Measurements from ENCODE around the gene CHCHD4.

CHCHD4 gene

GRCh38 chr3:14138109-14138877 lies 13.6 kb upstream of the CHCHD4 start:
- DNase-seq (ENCODE audit: low spot score): no peak
- no peak for TF ChIP-seq CTCF (IDR thresholded peaks at IDR 0.05; ENCODE audit: extremely low read depth, insufficient read depth, missing control alignments)
- in situ Hi-C loops (cut with MboI; ENCODE audit: low pct_unique_long_range_greater_than_20kb, low sequenced_read_pairs, unreplicated experiment): no loop called here

GRCh38 chr3:14137445-14137844 lies 12.8 kb upstream of the CHCHD4 start:
- in situ Hi-C loops (cut with MboI; ENCODE audit: low pct_unique_long_range_greater_than_20kb, low sequenced_read_pairs, unreplicated experiment): no loop called here
- DNase-seq (ENCODE audit: low spot score): no peak
- TF ChIP-seq CTCF (IDR thresholded peaks at IDR 0.05; ENCODE audit: extremely low read depth, insufficient read depth, missing control alignments): no peak

GRCh38 chr3:14137004-14137403 lies 12.3 kb upstream of the CHCHD4 start:
- TF ChIP-seq CTCF (IDR thresholded peaks at IDR 0.05; ENCODE audit: extremely low read depth, insufficient read depth, missing control alignments): no peak
- in situ Hi-C loops (cut with MboI; ENCODE audit: low pct_unique_long_range_greater_than_20kb, low sequenced_read_pairs, unreplicated experiment): no loop called here
- DNase-seq (ENCODE audit: low spot score): no peak

DNA sequence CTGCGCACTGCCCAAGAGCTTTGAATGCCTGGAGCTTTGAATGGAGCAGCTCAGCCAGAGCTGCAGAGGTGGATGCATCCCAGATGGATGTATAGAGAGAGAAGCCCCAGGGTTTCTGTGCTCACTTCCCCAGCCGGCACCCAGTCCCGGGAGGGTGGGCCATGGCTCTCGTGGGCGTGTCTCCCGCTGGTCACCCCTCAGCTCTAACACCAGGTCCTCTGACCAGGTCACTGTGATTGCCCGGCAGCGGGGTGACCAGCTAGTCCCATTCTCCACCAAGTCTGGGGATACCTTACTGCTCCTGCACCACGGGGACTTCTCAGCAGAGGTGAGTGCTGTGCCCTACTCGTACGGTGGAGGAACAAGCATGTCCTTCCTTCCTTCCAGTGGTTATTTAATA lies 10.9 kb upstream of the CHCHD4 start:
- DNase-seq (ENCODE audit: low spot score): no peak
- no peak for TF ChIP-seq CTCF (IDR thresholded peaks at IDR 0.05; ENCODE audit: extremely low read depth, insufficient read depth, missing control alignments)
- in situ Hi-C loops (cut with MboI; ENCODE audit: low pct_unique_long_range_greater_than_20kb, low sequenced_read_pairs, unreplicated experiment): no loop called here

DNA sequence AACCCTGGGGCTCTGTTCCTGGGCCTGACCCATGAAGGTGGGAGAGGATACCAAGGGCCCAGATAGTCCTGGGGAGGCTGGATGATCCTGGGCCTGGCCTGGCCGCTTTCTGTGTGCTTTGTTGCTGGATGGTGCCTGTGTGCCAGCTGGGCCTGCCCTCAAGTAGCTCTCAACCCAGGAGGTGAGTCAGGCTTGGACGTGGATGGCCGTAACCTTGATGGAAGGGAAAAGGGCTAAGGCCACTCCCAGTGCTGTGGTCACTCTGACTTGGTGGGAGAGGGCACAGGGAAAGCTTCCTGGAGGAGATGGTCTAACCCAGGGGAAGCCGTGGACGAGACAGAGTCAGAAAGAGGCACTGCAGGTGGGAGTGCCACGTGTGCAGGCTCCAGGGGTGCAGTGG lies 9.6 kb upstream of the CHCHD4 start:
- in situ Hi-C loops (cut with MboI; ENCODE audit: low pct_unique_long_range_greater_than_20kb, low sequenced_read_pairs, unreplicated experiment): no loop called here
- no peak for DNase-seq (ENCODE audit: low spot score)
- TF ChIP-seq CTCF (IDR thresholded peaks at IDR 0.05; ENCODE audit: extremely low read depth, insufficient read depth, missing control alignments): no peak

- TF ChIP-seq CTCF (IDR thresholded peaks at IDR 0.05; ENCODE audit: extremely low read depth, insufficient read depth, missing control alignments): no peak
- DNase-seq (ENCODE audit: low spot score): no peak
- in situ Hi-C loops (cut with MboI; ENCODE audit: low pct_unique_long_range_greater_than_20kb, low sequenced_read_pairs, unreplicated experiment): no loop called here
Measured at GRCh38 chr3:14133876-14134275, 9.2 kb upstream of the CHCHD4 start.

Measured in GM13977 (cell line).